HG02943 (cell line): ENCODE measurements around the gene SLC16A10.

Source experiments
- ATAC-seq: cut with Tn5 transposase; IDR thresholded peaks from one replicate; pipeline ENCODE4 v1.9.1; 2021; ENCODE audit warnings: mild to moderate bottlenecking, low read depth, moderate library complexity; ENCODE audit not compliant: unreplicated experiment

SLC16A10 gene

GRCh38 chr6:111278731-111279130 lies 191.4 kb downstream of the SLC16A10 start:
- ATAC-seq: no peak

- no peak for ATAC-seq
Observed at GRCh38 chr6:111280445-111280955, 193.2 kb downstream of the SLC16A10 start.
